Hepatocyte (in vitro differentiated cells): Measurements from ENCODE around the gene OR13C5. TPM values are rescaled to one million over a fixed set of nuclear protein-coding genes. Genes with fewer than 3 reads are reported as not detected.

ENCODE experiments used
- DNase-seq: peaks from one replicate; pipeline ENCODE4 v3.0.0-alpha.2; 2016; ENCODE audit warnings: low spot score
- H2AFZ ChIP-seq: fragments of 200-600 bp; sonication (generic); 2 replicates; pipeline ENCODE4 v1.6.0; 2016; ENCODE audit warnings: antibody characterized with exemption, mild to moderate bottlenecking
- H3K27ac ChIP-seq: fragments of 200-600 bp; sonication (generic); 2 replicates; pipeline ENCODE4 v1.5.1; 2016; ENCODE audit warnings: mild to moderate bottlenecking
- H3K27me3 ChIP-seq: fragments of 200-600 bp; sonication (generic); 2 replicates; pipeline ENCODE4 v1.6.1; 2016
- H3K36me3 ChIP-seq: fragments of 200-600 bp; sonication (generic); replicated peaks from 2 replicates; pipeline ENCODE4 v1.5.1; 2016; ENCODE audit warnings: low read depth; ENCODE audit not compliant: insufficient read depth
- H3K4me1 ChIP-seq: fragments of 200-600 bp; sonication (generic); 2 replicates; pipeline ENCODE4 v1.5.1; 2016; ENCODE audit warnings: mild to moderate bottlenecking, moderate library complexity; ENCODE audit not compliant: insufficient read depth
- H3K4me2 ChIP-seq: fragments of 200-600 bp; sonication (generic); 2 replicates; pipeline ENCODE4 v1.6.0; 2016
- H3K4me3 ChIP-seq: fragments of 200-600 bp; sonication (generic); 2 replicates; pipeline ENCODE4 v1.5.1; 2016; ENCODE audit warnings: mild to moderate bottlenecking
- H3K79me2 ChIP-seq: fragments of 200-600 bp; sonication (generic); 2 replicates; pipeline ENCODE4 v1.6.0; 2017; ENCODE audit warnings: mild to moderate bottlenecking
- H3K9me2 ChIP-seq: fragments of 200-600 bp; sonication (generic); replicated peaks from 2 replicates; pipeline ENCODE4 v1.6.0; 2017; ENCODE audit warnings: mild to moderate bottlenecking; ENCODE audit not compliant: insufficient read depth
- H3K9me3 ChIP-seq: fragments of 200-600 bp; sonication (generic); 2 replicates; pipeline ENCODE4 v1.5.1; 2016; ENCODE audit warnings: low read depth, mild to moderate bottlenecking
- H4K20me1 ChIP-seq: fragments of 200-600 bp; sonication (generic); 2 replicates; pipeline ENCODE4 v1.6.0; 2016; ENCODE audit warnings: mild to moderate bottlenecking; ENCODE audit not compliant: insufficient read depth, poor library complexity, severe bottlenecking
- EZH2 ChIP-seq: fragments of 200-600 bp; sonication (generic); IDR thresholded peaks from 2 replicates; pipeline ENCODE4 v1.6.1; 2016; ENCODE audit warnings: antibody characterized with exemption, mild to moderate bottlenecking, borderline replicate concordance
- EZH2phosphoT487 ChIP-seq: fragments of 200-600 bp; sonication (generic); IDR thresholded peaks from one replicate; pipeline ENCODE4 v1.6.1; 2018; ENCODE audit warnings: antibody characterized with exemption, mild to moderate bottlenecking, low read depth, moderate library complexity; ENCODE audit not compliant: unreplicated experiment, severe bottlenecking
- WGBS: methylation state at CpG from one replicate; pipeline ENCODE4 v1.1.6; 2016; ENCODE audit warnings: low lambda C conversion rate; ENCODE audit errors: missing lambda C conversion rate; 5-methylcytosine and 5-hydroxymethylcytosine counted together
- polyA plus RNA-seq: library from polyadenylated mRNA; unstranded; fragments of >200 nt; fragmentation: Nextera tagmentation; extraction: Ambion mirVana; gene quantifications from 2 replicates; pipeline ENCODE4 v1.2.1, GENCODE V29; 2016
- total RNA-seq: library from RNA; depleted of rRNA; stranded (reverse); fragments of >200 nt; gene quantifications from 2 replicates; pipeline ENCODE4 v1.2.3, GENCODE V29; 2014
- TF ChIP-seq, protein P1 (sequence below): fragments of 200-600 bp; sonication (generic); IDR thresholded peaks from 2 replicates; pipeline ENCODE4 v1.5.1; 2016; ENCODE audit warnings: antibody characterized with exemption, mild to moderate bottlenecking; ENCODE audit not compliant: poor library complexity

Gene OR13C5
- total and polyA plus RNA-seq, 2 experiments from 2014 or later: not detected

DNA sequence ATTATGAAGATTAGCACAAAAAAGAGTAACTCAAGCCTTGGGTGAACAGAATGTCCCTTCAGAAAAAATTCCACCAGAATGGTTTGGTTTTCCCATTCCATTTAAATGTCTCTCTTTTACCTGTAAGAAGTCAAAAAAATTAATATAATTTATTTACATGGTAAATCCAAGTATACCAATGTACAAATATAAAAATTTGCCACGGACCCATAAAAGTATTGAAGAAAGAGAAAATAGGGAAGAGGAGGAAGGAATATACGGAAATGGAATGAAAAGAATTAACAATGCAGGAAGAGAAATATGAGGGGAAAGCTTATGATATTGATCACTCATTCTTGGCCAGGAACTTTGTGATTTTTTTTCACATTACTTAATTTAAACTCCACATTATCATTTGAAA lies 18.9 kb upstream of the OR13C5 start, which contains the start of gene OR13C9:
Gene OR13C9 (minus strand): TSS at position 101 of the 400 bp plus-strand sequence. CDS start 0 bp downstream, at position 101.
- Histone ChIP-seq H3K27ac (no peak within 1 kb of the TSS), H3K9me2 (no peaks in the 10 kb centered on the region), H3K4me2 (no peak within 1 kb of the TSS), H3K9me3 (no peaks in the 10 kb centered on the region), H3K4me3 (no peak within 1 kb of the TSS), H4K20me1 (no peaks in the 10 kb centered on the region), H3K79me2 (no peaks in the 10 kb centered on the region), H3K4me1 (no peaks in the 10 kb centered on the region), H3K36me3 (no peaks in the 10 kb centered on the region), H2AFZ (no peak within 1 kb of the TSS), H3K27me3 (no peaks in the 10 kb centered on the region)
- WGBS: 80% methylated on average over 2 of the region's 2 CpGs
- DNase-seq: no peak
- TF ChIP-seq, protein P1, sequence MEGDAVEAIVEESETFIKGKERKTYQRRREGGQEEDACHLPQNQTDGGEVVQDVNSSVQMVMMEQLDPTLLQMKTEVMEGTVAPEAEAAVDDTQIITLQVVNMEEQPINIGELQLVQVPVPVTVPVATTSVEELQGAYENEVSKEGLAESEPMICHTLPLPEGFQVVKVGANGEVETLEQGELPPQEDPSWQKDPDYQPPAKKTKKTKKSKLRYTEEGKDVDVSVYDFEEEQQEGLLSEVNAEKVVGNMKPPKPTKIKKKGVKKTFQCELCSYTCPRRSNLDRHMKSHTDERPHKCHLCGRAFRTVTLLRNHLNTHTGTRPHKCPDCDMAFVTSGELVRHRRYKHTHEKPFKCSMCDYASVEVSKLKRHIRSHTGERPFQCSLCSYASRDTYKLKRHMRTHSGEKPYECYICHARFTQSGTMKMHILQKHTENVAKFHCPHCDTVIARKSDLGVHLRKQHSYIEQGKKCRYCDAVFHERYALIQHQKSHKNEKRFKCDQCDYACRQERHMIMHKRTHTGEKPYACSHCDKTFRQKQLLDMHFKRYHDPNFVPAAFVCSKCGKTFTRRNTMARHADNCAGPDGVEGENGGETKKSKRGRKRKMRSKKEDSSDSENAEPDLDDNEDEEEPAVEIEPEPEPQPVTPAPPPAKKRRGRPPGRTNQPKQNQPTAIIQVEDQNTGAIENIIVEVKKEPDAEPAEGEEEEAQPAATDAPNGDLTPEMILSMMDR: no peak
- TF ChIP-seq EZH2phosphoT487 (no peak), EZH2 (no peak)

- no peak for DNase-seq
- Histone ChIP-seq H4K20me1 (no peaks in the 10 kb centered on the region), H3K27ac (no peak overlapping the region), H3K9me2 (no peaks in the 10 kb centered on the region), H3K4me2 (no peak overlapping the region), H2AFZ (no peak overlapping the region), H3K4me1 (no peaks in the 10 kb centered on the region), H3K79me2 (no peaks in the 10 kb centered on the region), H3K4me3 (no peak overlapping the region), H3K27me3 (no peaks in the 10 kb centered on the region), H3K36me3 (no peaks in the 10 kb centered on the region), H3K9me3 (no peaks in the 10 kb centered on the region)
- TF ChIP-seq EZH2phosphoT487: no peak
- no peak for TF ChIP-seq EZH2
- TF ChIP-seq, protein P1: no peak
These were observed 18.2 kb upstream of the OR13C5 start for GRCh38 chr9:104617418-104617817.

GRCh38 chr9:104611213-104611612 lies 12.0 kb upstream of the OR13C5 start:
- H3K27ac ChIP-seq: no peak overlapping the region
- TF ChIP-seq EZH2phosphoT487 (no peak), EZH2 (no peak)
- TF ChIP-seq, protein P1: no peak
- H3K4me2 ChIP-seq: no peak overlapping the region
- no peaks in the 10 kb centered on the region for H3K79me2 ChIP-seq
- 80% methylated on average over 2 of the region's 2 CpGs for WGBS
- H3K27me3 ChIP-seq: no peaks in the 10 kb centered on the region
- no peak overlapping the region for H2AFZ ChIP-seq
- no peaks in the 10 kb centered on the region for H4K20me1 ChIP-seq
- no peak for DNase-seq
- H3K4me3 ChIP-seq: no peak overlapping the region
- no peaks in the 10 kb centered on the region for H3K36me3 ChIP-seq
- no peaks in the 10 kb centered on the region for H3K9me3 ChIP-seq
- H3K9me2 ChIP-seq: no peaks in the 10 kb centered on the region
- H3K4me1 ChIP-seq: no peaks in the 10 kb centered on the region

- Histone ChIP-seq H2AFZ (no peak overlapping the region), H3K4me1 (no peaks in the 10 kb centered on the region), H3K4me3 (no peak overlapping the region), H3K9me3 (no peaks in the 10 kb centered on the region), H4K20me1 (no peaks in the 10 kb centered on the region), H3K4me2 (no peak overlapping the region), H3K27ac (no peak overlapping the region), H3K27me3 (no peaks in the 10 kb centered on the region), H3K36me3 (no peaks in the 10 kb centered on the region), H3K9me2 (no peaks in the 10 kb centered on the region), H3K79me2 (no peaks in the 10 kb centered on the region)
- TF ChIP-seq EZH2: no peak
- TF ChIP-seq, protein P1: no peak
- TF ChIP-seq EZH2phosphoT487: no peak
- WGBS: 31% methylated on average over 1 of the region's 1 CpG
- DNase-seq: no peak
These were observed 9.1 kb upstream of the OR13C5 start for GRCh38 chr9:104608336-104608735.
